H1 (cell line): ENCODE results near the gene MCC. TPM values are rescaled to one million over a fixed set of nuclear protein-coding genes. Genes with fewer than 3 reads are reported as not detected.

Experiments used
- CTCF ChIA-PET: fragments of 300-600 bp; sonication (Branson Sonifier 250); formaldehyde crosslinking; loops from one replicate; lab custom pipeline; 2021; ENCODE audit not compliant: partially characterized antibody; lab: Charles Lee
- POLR2A ChIA-PET: fragments of 300-600 bp; sonication (Branson Sonifier 250); formaldehyde crosslinking; loops from one replicate; lab custom pipeline; 2021; ENCODE audit warnings: inconsistent platforms; ENCODE audit not compliant: partially characterized antibody; lab: Charles Lee
- DNase-seq, 2 experiments: peaks; one replicate each; pipeline versions ENCODE4 v3.0.0 to v3.0.0-alpha.2; 2010 to 2022; ENCODE audit warnings: low spot score in 2 of 2, low read depth in 1 of 2, mixed read lengths in 1 of 2
- FAIRE-seq: peaks from 2 replicates; lab custom pipeline; 2011; peaks lifted over from hg19 to GRCh38; lab: Jason Lieb, UNC
- H2AFZ ChIP-seq: 2 replicates; pipeline ENCODE4 v1.8.1; 2012; ENCODE audit warnings: low read length, inconsistent platforms
- H2AK5ac ChIP-seq: 2 replicates; pipeline ENCODE4 v1.6.1; 2013; ENCODE audit warnings: low read depth, low read length
- H2BK120ac ChIP-seq: replicated peaks from 2 replicates; pipeline ENCODE3; 2013; ENCODE audit warnings: low read depth, low read length, inconsistent platforms
- H2BK12ac ChIP-seq: 2 replicates; pipeline ENCODE4 v1.6.1; 2013; ENCODE audit warnings: low read depth, low read length
- H2BK15ac ChIP-seq: 2 replicates; pipeline ENCODE4 v1.6.1; 2013; ENCODE audit warnings: low read length
- H2BK20ac ChIP-seq: 2 replicates; pipeline ENCODE4 v1.6.1; 2013; ENCODE audit warnings: low read length
- H2BK5ac ChIP-seq: 2 replicates; pipeline ENCODE4 v1.6.1; 2013; ENCODE audit warnings: low read depth, low read length
- H3K14ac ChIP-seq: 2 replicates; pipeline ENCODE4 v1.6.1; 2013; ENCODE audit warnings: inconsistent platforms; ENCODE audit not compliant: insufficient read length
- H3K18ac ChIP-seq: 2 replicates; pipeline ENCODE4 v1.6.1; 2013; ENCODE audit warnings: low read length; ENCODE audit errors: extremely low read depth
- H3K23ac ChIP-seq: 2 replicates; pipeline ENCODE4 v1.6.1; 2013; ENCODE audit warnings: inconsistent platforms; ENCODE audit not compliant: insufficient read length
- H3K23me2 ChIP-seq: 2 replicates; pipeline ENCODE4 v1.6.1; 2013; ENCODE audit warnings: low read depth, low read length
- H3K27ac ChIP-seq: 2 replicates; pipeline ENCODE4 v1.6.1; 2011; ENCODE audit warnings: low read depth, low read length, inconsistent platforms
- H3K27me3 ChIP-seq, 4 experiments: replicated peaks in 1 of 4; 1 replicate in 1 of 4; 2 replicates in 3 of 4; pipeline versions ENCODE4 v1.6.1 to v1.8.1; 2011 to 2013; ENCODE audit warnings: low read length in 3 of 4, mild to moderate bottlenecking in 3 of 4, inconsistent platforms in 2 of 4, mixed read lengths in 2 of 4, moderate library complexity in 1 of 4; ENCODE audit not compliant: control insufficient read depth in 3 of 4, insufficient read depth in 3 of 4; ENCODE audit errors: extremely low read depth in 1 of 4
- H3K36me3 ChIP-seq, 4 experiments: 2 replicates each; pipeline versions ENCODE4 v1.6.1 to v1.8.1; 2011 to 2013; ENCODE audit warnings: mild to moderate bottlenecking in 4 of 4, low read length in 3 of 4, moderate library complexity in 2 of 4, control low read depth in 1 of 4, inconsistent platforms in 1 of 4; ENCODE audit not compliant: insufficient read depth in 4 of 4, control insufficient read depth in 2 of 4
- H3K4ac ChIP-seq: replicated peaks from 2 replicates; pipeline ENCODE3; 2013; ENCODE audit warnings: low read length, low read depth, mixed read lengths, inconsistent platforms; ENCODE audit not compliant: insufficient read length
- H3K4me1 ChIP-seq, 4 experiments: replicated peaks in 1 of 4; 1 replicate in 1 of 4; 2 replicates in 3 of 4; pipeline versions ENCODE4 v1.6.1 to v1.8.1; 2011 to 2013; ENCODE audit warnings: low read length in 3 of 4, inconsistent platforms in 2 of 4, mixed read lengths in 1 of 4; ENCODE audit not compliant: insufficient read depth in 4 of 4, control insufficient read depth in 3 of 4
- H3K4me2 ChIP-seq, 2 experiments: 2 replicates each; pipeline versions ENCODE4 v1.6.1 to v1.8.1; 2011 to 2013; ENCODE audit warnings: low read depth in 2 of 2, low read length in 2 of 2, control low read depth in 1 of 2, inconsistent platforms in 1 of 2, mild to moderate bottlenecking in 1 of 2; ENCODE audit not compliant: insufficient read depth in 1 of 2
- H3K4me3 ChIP-seq, 4 experiments: fragments of 200-600, 300-600 bp in 1 of 4; sonication (generic), shearing (Covaris generic), sonication (Bioruptor Twin) in 1 of 4; 2 replicates each; pipeline versions ENCODE4 v1.5.1 to v1.8.1; 2011 to 2016; ENCODE audit warnings: low read length in 4 of 4, low read depth in 3 of 4, control low read depth in 2 of 4, inconsistent platforms in 2 of 4, mild to moderate bottlenecking in 2 of 4, mixed read lengths in 1 of 4, moderate library complexity in 1 of 4; ENCODE audit not compliant: insufficient read depth in 2 of 4; ENCODE audit errors: extremely low read depth in 1 of 4
- H3K56ac ChIP-seq: replicated peaks from 2 replicates; pipeline ENCODE3; 2013; ENCODE audit warnings: low read depth, mild to moderate bottlenecking, mixed read lengths, low read length, inconsistent platforms; ENCODE audit not compliant: insufficient read length
- H3K79me1 ChIP-seq: 2 replicates; pipeline ENCODE4 v1.6.1; 2013; ENCODE audit warnings: low read depth, low read length, control low read depth
- H3K79me2 ChIP-seq, 2 experiments: 2 replicates each; pipeline versions ENCODE4 v1.6.1 to v1.8.1; 2012 to 2013; ENCODE audit warnings: low read length in 2 of 2, mild to moderate bottlenecking in 2 of 2, inconsistent platforms in 1 of 2; ENCODE audit not compliant: insufficient read depth in 2 of 2, control insufficient read depth in 1 of 2
- H3K9ac ChIP-seq, 4 experiments: replicated peaks in 1 of 4; 1 replicate in 1 of 4; 2 replicates in 3 of 4; pipeline versions ENCODE4 v1.6.1 to v1.8.1; 2011 to 2013; ENCODE audit warnings: low read depth in 3 of 4, low read length in 3 of 4, control low read depth in 2 of 4, mild to moderate bottlenecking in 2 of 4, moderate library complexity in 2 of 4, inconsistent platforms in 1 of 4; ENCODE audit errors: extremely low read depth in 1 of 4
- H3K9me3 ChIP-seq, 2 experiments: 2 replicates each; pipeline versions ENCODE4 v1.6.1 to v1.8.1; 2012 to 2013; ENCODE audit warnings: mild to moderate bottlenecking in 2 of 2, moderate library complexity in 2 of 2, control low read depth in 1 of 2, inconsistent platforms in 1 of 2, low read depth in 1 of 2, low read length in 1 of 2, mixed read lengths in 1 of 2; ENCODE audit not compliant: insufficient read depth in 2 of 2
- H4K20me1 ChIP-seq, 2 experiments: replicated peaks in 1 of 2; 2 replicates each; pipeline versions ENCODE3 to v1.8.1; 2011 to 2013; ENCODE audit warnings: inconsistent platforms in 2 of 2, low read length in 2 of 2, mild to moderate bottlenecking in 1 of 2; ENCODE audit not compliant: insufficient read depth in 2 of 2, control insufficient read depth in 1 of 2
- H4K5ac ChIP-seq: 2 replicates; pipeline ENCODE4 v1.6.1; 2013; ENCODE audit warnings: low read length, low read depth, mixed read lengths, inconsistent platforms; ENCODE audit not compliant: insufficient read length
- H4K8ac ChIP-seq: 2 replicates; pipeline ENCODE4 v1.8.0; 2013; ENCODE audit warnings: mild to moderate bottlenecking, moderate library complexity, low read length, inconsistent platforms; ENCODE audit not compliant: insufficient read depth; ENCODE audit errors: extremely low read depth
- H4K91ac ChIP-seq: replicated peaks from 2 replicates; pipeline ENCODE3; 2013; ENCODE audit warnings: low read length, mixed read lengths, inconsistent platforms; ENCODE audit not compliant: insufficient read length
- BACH1 ChIP-seq: IDR thresholded peaks from 2 replicates; pipeline ENCODE4 v1.6.1; 2012; ENCODE audit warnings: low read length, improper control_type of control experiment
- MAFK ChIP-seq: IDR thresholded peaks from 2 replicates; pipeline ENCODE4 v1.6.1; 2012; ENCODE audit warnings: low read depth, mild to moderate bottlenecking, improper control_type of control experiment, low read length
- MAX ChIP-seq: IDR thresholded peaks from 2 replicates; pipeline ENCODE4 v1.6.1; 2012; ENCODE audit warnings: inconsistent platforms
- TCF12 ChIP-seq: IDR thresholded peaks from 2 replicates; pipeline ENCODE4 v1.6.1; 2011; ENCODE audit warnings: low read depth, mild to moderate bottlenecking, low read length
- WGBS, 2 experiments: shearing (Covaris generic) in 1 of 2; methylation state at CpG; one replicate each; pipeline versions ENCODE4 v1.1.6 to v1.1.7; 2013 to 2015; ENCODE audit warnings: low lambda C conversion rate in 2 of 2, mixed read lengths in 2 of 2, inconsistent platforms in 1 of 2, low coverage in 1 of 2, missing lambda C conversion rate in 1 of 2; ENCODE audit not compliant: insufficient replicate concordance in 2 of 2, insufficient coverage in 1 of 2, insufficient read length in 1 of 2; ENCODE audit errors: extremely low coverage in 1 of 2, missing lambda C conversion rate in 1 of 2; 5-methylcytosine and 5-hydroxymethylcytosine counted together
- polyA plus RNA-seq, 7 experiments: library from polyadenylated mRNA; depleted of rRNA in 3 of 7; stranded (reverse) in 5 of 7; unstranded in 2 of 7; fragments of >200 nt in 5 of 7; fragments of 200-250 nt in 2 of 7; gene quantifications; 1 replicate in 5 of 7; 2 replicates in 1 of 7; 4 replicates in 1 of 7; pipeline versions ENCODE4 v1.2.1 to v1.2.3, GENCODE V29; 2011 to 2013; ENCODE audit warnings: missing spikeins in 2 of 7, mixed read lengths in 2 of 7
- total RNA-seq: library from RNA; stranded (reverse); fragmentation: NEBNext Ultra II Directional; extraction: Animal tissue kit (Norgen Biotek cat#: 25700); gene quantifications from 2 replicates; pipeline ENCODE4 v1.2.1, GENCODE V29; 2021

MCC gene
- total and polyA plus RNA-seq, 2 of the 8 experiments (the other 6 are each of a cell fraction or from before 2014, with no cell fraction given), result 2.6 to 18.3 TPM

DNA sequence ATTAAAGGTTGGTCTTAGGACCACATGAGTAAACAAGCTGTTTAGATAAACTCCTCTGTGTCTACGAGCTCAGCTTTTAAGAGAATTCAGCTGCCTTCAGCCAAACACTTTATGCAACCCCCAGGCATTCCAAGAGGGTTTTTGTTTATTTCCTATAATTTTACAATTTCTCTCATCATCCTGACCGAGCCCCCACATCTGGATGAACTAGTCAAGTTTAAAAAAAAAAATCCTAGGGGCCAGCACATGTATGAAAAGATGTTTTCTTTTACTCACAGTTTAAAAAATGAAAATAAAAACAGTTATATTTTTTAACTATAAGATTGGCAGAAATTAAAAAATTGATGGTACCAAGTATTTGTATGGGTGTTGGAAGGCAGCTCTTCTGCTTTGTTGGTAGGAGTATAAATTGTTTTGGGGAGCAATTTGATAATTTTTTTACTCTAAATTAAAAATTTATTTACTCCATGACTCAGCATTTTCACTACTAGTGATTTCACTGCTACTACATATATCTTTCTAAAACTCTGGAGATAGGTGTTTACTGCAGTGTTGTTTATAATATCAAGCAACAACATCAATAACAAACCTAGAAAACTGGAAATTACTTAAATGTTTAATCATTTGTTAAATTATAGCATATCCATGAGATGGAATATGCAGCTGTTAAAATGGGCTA, 43.4 kb upstream of the MCC start:
- Histone ChIP-seq H2BK12ac (no peak overlapping the region), H2BK20ac (no peak overlapping the region), H3K18ac (no peak overlapping the region), H3K56ac (no peak overlapping the region), H3K27me3 (no peaks in the 10 kb centered on the region), H2BK5ac (no peak overlapping the region), H2BK120ac (no peak overlapping the region), H4K5ac (no peak overlapping the region), H3K23me2 (no peaks in the 10 kb centered on the region), H3K23ac (no peak overlapping the region), H4K8ac (no peak overlapping the region), H3K79me1 (no peaks in the 10 kb centered on the region), H3K9ac (no peak overlapping the region), H3K79me2 (no peaks in the 10 kb centered on the region), H3K4me3 (no peak overlapping the region), H4K91ac (no peak overlapping the region), H4K20me1 (no peaks in the 10 kb centered on the region), H3K14ac (no peak overlapping the region), H3K4me1 (no peaks in the 10 kb centered on the region), H2AFZ (no peak overlapping the region), H3K36me3 (peaks cover 0 to 50% (median 9%) of the 10 kb centered on the region in 4 experiments; a peak in 3 of 8 replicates), H3K4ac (no peak overlapping the region), H3K9me3 (peaks cover 4 to 20% of the 10 kb centered on the region in 2 experiments; a peak in 3 of 4 replicates), H3K4me2 (no peak overlapping the region), H3K27ac (no peak overlapping the region), H2BK15ac (no peak overlapping the region), H2AK5ac (no peak overlapping the region)
- CTCF ChIA-PET, result interaction anchor here (0.6 kb wide), 1 partner anchor 211 kb away, joined by 3 read pairs; no protein-coding TSS in a partner anchor
- 92% methylated on average over 2 of the region's 2 CpGs; no CpG with 5 or more reads in 1 of the 2 experiments for WGBS, 2 experiments
- TF ChIP-seq MAX (no peak), TCF12 (no peak), BACH1 (0 out of 2 replicates have a peak, but pooled peaks have one; percentile 51), MAFK (peak; percentile 58; the same call in 1 of the 2 replicates)
- FAIRE-seq, result no peak
- POLR2A ChIA-PET, result no interaction called here
- DNase-seq, result no peak
